ENCODE measurements around the gene ATXN7L1. TPM values are rescaled to one million over a fixed set of nuclear protein-coding genes. Genes with fewer than 3 reads are reported as not detected.

ATXN7L1 gene
- total RNA-seq, 2 experiments from 2014 or later: 11.2 to 16.9 TPM

DNA sequence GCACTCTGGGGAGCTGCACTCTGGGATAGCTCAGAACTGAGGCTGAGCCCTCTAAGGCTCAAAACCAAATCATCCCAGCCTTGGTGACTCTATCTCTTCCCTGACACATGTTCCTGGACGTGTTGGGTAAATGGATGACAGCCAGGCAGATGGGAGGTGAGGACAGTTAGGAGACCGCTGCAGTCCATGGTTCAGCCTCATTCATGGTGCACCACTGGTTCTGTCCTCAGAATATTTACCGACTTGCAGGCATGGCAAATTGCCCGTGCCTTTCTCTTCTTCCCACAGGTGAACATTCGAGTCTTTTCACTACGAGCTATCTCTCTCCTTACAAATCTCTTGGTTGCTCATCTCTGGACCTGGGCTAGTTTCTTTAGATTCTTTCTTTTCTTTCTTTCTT is 214.8 kb downstream of the ATXN7L1 start:
- ATAC-seq (no peak), DNase-seq (no peak)
- Mint-ChIP-seq H3K4me3 (no peak overlapping the region), H3K9me3 (ENCODE audit: low read depth) (no peaks in the 10 kb centered on the region), H3K36me3 (ENCODE audit: low read depth) (peaks cover 34% of the 10 kb centered on the region), H3K27ac (no peak overlapping the region), H3K27me3 (no peaks in the 10 kb centered on the region), H3K4me1 (peaks cover 7% of the 10 kb centered on the region)
- ChIA-PET POLR2A (no interaction called here), CTCF (interaction anchor here (2.5 to 3.0 kb wide), 2 partner anchors 9 to 381 kb away, joined by 8 to 11 read pairs; no protein-coding TSS in a partner anchor)
- intact Hi-C loops (cut with DNase I, micrococcal nuclease): no loop called here

DNA sequence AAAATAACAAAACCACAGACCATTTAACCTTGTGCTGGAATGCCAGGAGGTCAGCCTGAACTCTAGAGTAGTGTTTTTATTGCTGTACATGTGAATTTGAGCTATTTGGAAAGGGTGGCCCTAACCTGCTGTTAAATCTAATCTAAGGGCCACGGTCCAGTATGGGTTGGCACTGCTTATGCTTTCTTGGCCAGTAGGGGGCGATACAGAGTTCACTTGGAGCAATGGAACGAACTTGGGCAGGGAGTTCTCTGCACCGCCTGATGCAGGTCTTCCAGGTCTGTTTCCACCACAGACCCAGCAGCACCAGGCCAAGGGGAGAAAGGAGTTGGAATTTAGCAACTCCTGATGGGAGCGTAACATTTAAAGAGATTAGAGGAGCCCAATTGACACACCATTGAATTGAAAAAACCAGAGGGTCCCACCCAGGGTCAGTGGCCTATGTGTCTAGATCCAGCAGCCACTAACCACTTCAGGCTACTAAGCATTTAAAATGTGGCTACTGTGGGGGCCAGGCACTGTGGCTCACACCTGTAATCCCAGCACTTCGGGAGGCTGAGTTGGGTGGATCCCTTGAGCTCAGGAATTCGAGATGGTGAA is 219.4 kb downstream of the ATXN7L1 start:
- no peak overlapping the region for H3K27ac Mint-ChIP-seq
- no peaks in the 10 kb centered on the region for H3K9me3 Mint-ChIP-seq (ENCODE audit: low read depth)
- ChIA-PET POLR2A (interaction anchor here (0.5 kb wide), 1 partner anchor 153 kb away, joined by 3 read pairs; no protein-coding TSS in a partner anchor), CTCF (interaction anchor here (0.6 to 3.1 kb wide), 47 partner anchors 9 to 511 kb away, joined by 3 to 20 read pairs (median 4); no protein-coding TSS in a partner anchor)
- H3K4me1 Mint-ChIP-seq: peaks cover 2% of the 10 kb centered on the region
- H3K27me3 Mint-ChIP-seq: no peaks in the 10 kb centered on the region
- peaks cover 19% of the 10 kb centered on the region for H3K36me3 Mint-ChIP-seq (ENCODE audit: low read depth)
- peak; percentile 83 for ATAC-seq
- intact Hi-C loops (cut with DNase I, micrococcal nuclease): loop anchor here (1.0 kb wide), 2 partner anchors 352 to 385 kb away; no protein-coding TSS in a partner anchor
- H3K4me3 Mint-ChIP-seq: no peak overlapping the region
- peak; percentile 84 for DNase-seq

DNA sequence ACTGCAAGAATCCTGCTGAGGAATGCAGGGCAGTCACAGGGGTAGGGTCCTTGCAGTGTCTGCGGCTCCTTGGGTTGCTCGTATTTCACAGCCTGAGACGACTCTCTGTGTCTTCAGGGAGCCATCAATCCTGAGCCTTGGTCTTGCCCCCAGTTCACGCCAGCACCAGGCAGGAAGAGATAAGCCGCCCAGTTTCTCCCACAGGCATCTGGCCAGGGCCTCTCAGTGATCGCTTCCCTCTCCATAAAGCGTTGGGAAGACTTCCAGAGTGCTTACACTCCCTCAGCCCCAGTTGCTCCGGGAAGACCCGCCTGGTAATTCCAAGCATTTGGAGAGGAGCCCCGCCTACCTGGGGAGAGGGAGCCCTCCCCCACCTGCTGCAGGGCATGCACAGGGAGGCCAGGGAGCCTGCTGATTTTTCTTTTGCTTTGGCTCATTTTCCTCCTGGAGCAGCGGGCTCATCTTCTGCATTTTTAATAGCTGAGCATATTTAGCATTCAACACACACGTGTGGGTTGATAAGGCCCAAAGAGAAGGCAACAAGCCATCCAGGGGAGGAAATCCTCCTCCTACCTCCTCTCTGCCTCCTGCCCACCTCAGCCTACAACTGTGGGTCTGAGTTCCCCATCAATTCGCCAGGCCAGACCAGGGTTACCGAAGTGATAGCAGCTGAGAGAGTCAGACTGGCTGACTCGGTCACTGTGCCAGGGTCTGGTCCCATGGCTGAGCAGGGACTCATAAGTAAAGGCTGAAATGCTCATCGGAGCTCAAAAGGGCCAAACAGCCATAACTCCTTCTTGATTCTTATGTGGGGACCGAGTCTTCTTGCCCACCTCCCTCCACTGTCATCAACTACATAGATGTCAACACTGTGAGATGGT is 220.7 kb downstream of the ATXN7L1 start:
- CTCF ChIA-PET: interaction anchor here (0.6 to 6.0 kb wide), 15 partner anchors 14 to 388 kb away, joined by 3 to 47 read pairs (median 4); no protein-coding TSS in a partner anchor
- no peak overlapping the region for H3K4me3 Mint-ChIP-seq

DNA sequence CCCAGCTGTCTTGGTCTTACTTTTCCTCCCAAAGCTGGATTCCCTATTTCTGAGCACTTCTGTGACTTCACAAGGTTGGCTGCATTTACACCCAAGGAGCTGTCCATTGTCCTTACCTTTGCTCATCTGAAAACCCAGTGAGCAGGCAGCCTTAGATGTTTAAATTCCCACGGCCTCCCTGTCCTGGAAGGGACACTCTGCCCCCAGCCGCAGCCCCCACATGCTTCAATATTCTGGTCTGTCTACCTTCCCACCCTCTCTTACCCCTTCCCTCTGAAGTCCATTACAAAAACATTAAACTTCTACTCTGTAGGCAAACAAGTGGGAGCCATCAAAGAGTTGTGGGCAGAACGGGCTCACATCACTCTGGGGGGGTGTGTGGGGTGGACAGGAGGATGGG is 221.3 kb downstream of the ATXN7L1 start:
- peaks cover 11% of the 10 kb centered on the region for H3K36me3 Mint-ChIP-seq (ENCODE audit: low read depth)
- H3K9me3 Mint-ChIP-seq (ENCODE audit: low read depth): no peaks in the 10 kb centered on the region
- no peak overlapping the region for H3K27ac Mint-ChIP-seq
- H3K4me1 Mint-ChIP-seq: peaks cover 6% of the 10 kb centered on the region
- ChIA-PET POLR2A (interaction anchor here (0.6 kb wide), 1 partner anchor 311 kb away, joined by 3 read pairs; no protein-coding TSS in a partner anchor), CTCF (interaction anchor here (0.6 to 6.0 kb wide), 8 partner anchors 18 to 499 kb away, joined by 3 to 47 read pairs (median 3); no protein-coding TSS in a partner anchor)
- H3K4me3 Mint-ChIP-seq: no peak overlapping the region
- no peak for ATAC-seq
- H3K27me3 Mint-ChIP-seq: no peaks in the 10 kb centered on the region
- intact Hi-C loops (cut with DNase I, micrococcal nuclease): no loop called here
- no peak for DNase-seq

More for the DNA sequence above, 220.7 kb downstream of the ATXN7L1 start:
- H3K9me3 Mint-ChIP-seq (ENCODE audit: low read depth): no peaks in the 10 kb centered on the region
- H3K27ac Mint-ChIP-seq: no peak overlapping the region
- H3K4me1 Mint-ChIP-seq: peaks cover 2% of the 10 kb centered on the region
- intact Hi-C loops (cut with DNase I, micrococcal nuclease): no loop called here
- peaks cover 14% of the 10 kb centered on the region for H3K36me3 Mint-ChIP-seq (ENCODE audit: low read depth)
- POLR2A ChIA-PET: interaction anchor here (0.6 kb wide), 1 partner anchor 310 kb away, joined by 3 read pairs; no protein-coding TSS in a partner anchor
- no peak for ATAC-seq
- no peaks in the 10 kb centered on the region for H3K27me3 Mint-ChIP-seq
- DNase-seq: no peak

DNA sequence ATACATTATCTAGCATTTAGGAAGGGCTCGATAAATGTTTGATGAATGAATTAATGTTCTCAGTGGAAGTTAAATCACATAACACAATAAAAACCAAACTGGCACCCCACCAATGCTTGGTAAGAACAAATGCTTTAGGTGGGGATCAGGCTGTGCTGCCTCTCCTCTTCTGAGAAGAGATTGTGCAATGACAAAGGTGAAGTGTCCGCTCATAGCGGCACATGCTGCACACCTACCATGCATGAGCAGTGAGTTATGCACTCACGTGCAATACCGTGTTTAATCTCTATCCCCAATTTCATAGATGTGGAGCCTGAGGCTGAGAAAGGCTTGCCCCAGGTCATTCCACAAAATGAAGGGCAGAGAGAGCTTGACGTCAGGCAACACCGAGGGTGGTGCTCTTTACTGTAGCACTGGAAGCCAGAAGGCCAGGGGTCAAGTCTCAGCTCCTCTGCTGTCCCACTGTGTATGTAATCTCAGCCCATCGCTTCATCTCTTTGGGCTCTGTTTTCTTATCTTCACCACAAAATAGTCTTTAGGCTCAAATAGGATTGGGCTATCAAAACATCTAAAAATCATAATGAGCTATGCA is 222.2 kb downstream of the ATXN7L1 start:
- Mint-ChIP-seq H3K36me3 (ENCODE audit: low read depth) (peaks cover 6% of the 10 kb centered on the region), H3K4me1 (peaks cover 8% of the 10 kb centered on the region), H3K27me3 (no peaks in the 10 kb centered on the region), H3K27ac (no peak overlapping the region), H3K9me3 (ENCODE audit: low read depth) (no peaks in the 10 kb centered on the region), H3K4me3 (no peak overlapping the region)
- intact Hi-C loops (cut with DNase I, micrococcal nuclease): loop anchor here (5.0 kb wide), 3 partner anchors 103 to 498 kb away; partner anchors contain the start of gene ATXN7L1 (in 1 of the 2)
- CTCF ChIA-PET: interaction anchor here (0.6 to 6.0 kb wide), 9 partner anchors 19 to 500 kb away, joined by 3 to 47 read pairs (median 4); no protein-coding TSS in a partner anchor
- DNase-seq (no peak), ATAC-seq (no peak)
- POLR2A ChIA-PET: interaction anchor here (0.6 kb wide), 1 partner anchor 380 kb away, joined by 3 read pairs; no protein-coding TSS in a partner anchor

DNA sequence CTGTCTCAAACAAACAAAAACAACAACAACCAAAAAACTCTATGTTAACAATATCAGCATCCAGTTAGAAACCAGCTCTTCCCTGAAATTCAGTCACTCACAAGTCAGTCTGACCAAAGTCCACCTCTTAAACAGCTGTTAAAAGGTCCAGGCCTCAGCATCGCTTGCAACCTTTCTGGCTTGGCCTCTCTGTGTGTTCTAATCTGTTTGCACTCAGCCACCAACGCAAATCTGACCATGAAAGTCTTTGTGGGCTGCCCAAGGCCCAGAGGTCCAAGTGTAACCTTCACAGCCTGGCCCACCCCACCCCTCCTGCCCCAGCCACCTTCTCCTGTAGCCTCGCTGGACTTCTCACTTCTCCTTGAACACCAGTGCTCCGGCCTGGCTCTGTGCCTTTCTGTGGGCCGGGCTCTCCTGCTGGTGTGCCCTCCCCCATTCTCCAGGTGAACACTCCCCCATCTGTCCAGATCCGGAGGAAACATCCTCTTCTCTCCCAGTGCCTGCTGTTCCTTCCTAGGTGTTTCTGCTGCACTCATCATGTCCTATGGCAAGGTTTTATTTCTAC is 222.9 kb downstream of the ATXN7L1 start:
- Mint-ChIP-seq H3K9me3 (ENCODE audit: low read depth) (no peaks in the 10 kb centered on the region), H3K27me3 (no peaks in the 10 kb centered on the region), H3K4me1 (peaks cover 13% of the 10 kb centered on the region), H3K4me3 (no peak overlapping the region), H3K27ac (no peak overlapping the region), H3K36me3 (ENCODE audit: low read depth) (peaks cover 6% of the 10 kb centered on the region)
- intact Hi-C loops (cut with DNase I, micrococcal nuclease): loop anchor here (2.0 to 5.0 kb wide), 4 partner anchors 104 to 499 kb away; partner anchors contain the start of gene ATXN7L1 (in 1 of the 2)
- DNase-seq (no peak), ATAC-seq (no peak)
- CTCF ChIA-PET: interaction anchor here (1.0 to 6.0 kb wide), 15 partner anchors 9 to 500 kb away, joined by 3 to 47 read pairs (median 4); no protein-coding TSS in a partner anchor
- POLR2A ChIA-PET: no interaction called here

DNA sequence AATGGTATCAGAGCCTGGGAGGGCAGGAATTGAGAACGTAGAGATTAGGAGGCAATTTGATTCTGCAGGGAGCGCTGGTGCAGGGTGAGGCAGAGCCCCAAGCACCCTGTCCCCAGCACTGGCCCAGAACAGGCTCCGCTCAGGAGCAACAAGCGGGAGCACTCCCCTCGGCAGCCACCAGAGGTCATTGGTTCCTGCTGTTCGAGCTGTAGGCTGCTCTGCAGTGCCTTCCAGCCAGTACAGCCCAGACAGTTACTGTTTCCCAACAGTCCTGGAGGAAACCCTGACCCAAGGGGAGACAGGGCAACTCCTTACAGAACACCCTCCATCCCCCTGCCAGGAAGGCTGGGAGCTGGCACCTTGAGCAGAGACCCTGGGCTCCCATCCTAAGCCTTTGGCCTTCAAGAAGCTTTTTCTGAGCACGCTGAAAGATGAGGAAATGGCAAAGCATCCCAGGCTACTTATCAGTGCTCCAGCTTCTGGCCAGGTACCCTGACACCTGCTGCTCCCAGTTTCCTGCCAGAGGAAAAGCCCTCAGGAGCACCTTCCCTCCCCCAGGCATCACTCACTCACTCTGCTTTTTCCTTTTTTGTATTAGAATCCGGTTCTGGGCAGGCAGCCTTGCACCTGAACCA is 223.9 kb downstream of the ATXN7L1 start:
- H3K9me3 Mint-ChIP-seq (ENCODE audit: low read depth): no peaks in the 10 kb centered on the region
- peaks cover 11% of the 10 kb centered on the region for H3K36me3 Mint-ChIP-seq (ENCODE audit: low read depth)
- DNase-seq: peak; percentile 86
- peak; percentile 90 for ATAC-seq
- H3K27me3 Mint-ChIP-seq: no peaks in the 10 kb centered on the region
- no peak overlapping the region for H3K4me3 Mint-ChIP-seq
- peaks cover 14% of the 10 kb centered on the region for H3K4me1 Mint-ChIP-seq
- ChIA-PET POLR2A (no interaction called here), CTCF (interaction anchor here (0.6 to 6.0 kb wide), 25 partner anchors 10 to 398 kb away, joined by 3 to 47 read pairs (median 4); no protein-coding TSS in a partner anchor)
- intact Hi-C loops (cut with DNase I, micrococcal nuclease): loop anchor here (1.0 to 5.0 kb wide), 6 partner anchors 105 to 500 kb away; partner anchors contain the start of gene ATXN7L1 (in 1 of the 2)
- no peak overlapping the region for H3K27ac Mint-ChIP-seq

DNA sequence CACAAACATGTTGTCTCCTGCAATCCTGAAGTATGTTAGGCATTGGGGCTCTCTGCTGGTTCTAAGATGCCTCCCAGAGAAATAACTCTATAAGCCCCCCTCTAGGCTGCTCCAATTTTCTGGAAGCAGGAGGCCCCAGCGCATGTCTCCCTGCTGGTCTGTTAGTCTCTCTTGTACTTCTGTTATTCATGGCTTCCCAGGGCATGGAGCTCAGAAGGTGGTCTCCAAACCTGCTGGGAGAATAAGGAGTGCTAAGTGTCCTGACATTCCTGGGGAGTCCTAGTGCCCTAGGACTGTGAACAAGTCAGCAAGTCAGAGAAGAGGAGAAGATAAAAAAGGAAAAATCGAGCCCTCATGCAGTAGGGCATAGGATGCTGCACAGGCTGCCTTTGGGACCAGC is 224.6 kb downstream of the ATXN7L1 start:
- POLR2A ChIA-PET: no interaction called here
- no peak for ATAC-seq

DNA sequence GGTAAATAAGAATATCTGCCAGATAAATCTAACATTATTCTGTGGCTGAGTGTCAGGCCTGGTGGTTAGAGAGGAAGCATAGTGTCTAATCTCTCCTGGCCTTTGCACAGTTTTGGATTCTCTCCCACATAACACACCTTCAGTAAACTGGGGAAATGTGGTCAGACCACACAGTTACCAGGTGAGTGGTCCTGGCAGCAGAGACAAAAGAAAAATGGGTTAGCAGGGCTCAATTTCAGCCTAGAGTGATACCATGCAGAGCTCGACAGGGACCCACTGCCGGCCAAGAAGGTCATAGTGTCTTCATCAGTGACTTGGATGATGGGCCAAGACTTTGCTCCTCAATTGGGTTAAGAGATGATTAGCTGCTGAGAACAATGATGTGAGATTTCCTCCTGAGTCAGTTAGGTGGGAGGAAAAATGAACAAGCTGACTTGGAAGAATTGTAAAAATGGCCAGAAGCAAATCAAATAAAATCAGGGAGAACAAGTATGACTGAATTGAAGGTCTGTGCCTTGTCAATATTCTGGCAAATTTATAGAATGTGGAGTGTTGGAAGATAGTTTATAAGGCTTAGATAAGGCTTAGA is 225.9 kb downstream of the ATXN7L1 start:
- POLR2A ChIA-PET: no interaction called here
- H3K36me3 Mint-ChIP-seq (ENCODE audit: low read depth): peaks cover 11% of the 10 kb centered on the region
- H3K27me3 Mint-ChIP-seq: no peaks in the 10 kb centered on the region
- H3K27ac Mint-ChIP-seq: no peak overlapping the region
- CTCF ChIA-PET: interaction anchor here (0.6 to 6.0 kb wide), 4 partner anchors 42 to 392 kb away, joined by 3 to 47 read pairs (median 4); no protein-coding TSS in a partner anchor
- H3K4me3 Mint-ChIP-seq: no peak overlapping the region
- no peak for DNase-seq
- intact Hi-C loops (cut with DNase I, micrococcal nuclease): loop anchor here (5.0 kb wide), 3 partner anchors 107 to 502 kb away; partner anchors contain the start of gene ATXN7L1 (in 1 of the 2)
- ATAC-seq: no peak
- peaks cover 12% of the 10 kb centered on the region for H3K4me1 Mint-ChIP-seq
- H3K9me3 Mint-ChIP-seq (ENCODE audit: low read depth): no peaks in the 10 kb centered on the region

More for the DNA sequence above, 224.6 kb downstream of the ATXN7L1 start:
- DNase-seq: no peak
- H3K4me3 Mint-ChIP-seq: no peak overlapping the region
- H3K27me3 Mint-ChIP-seq: no peaks in the 10 kb centered on the region
- intact Hi-C loops (cut with DNase I, micrococcal nuclease): loop anchor here (1.0 to 5.0 kb wide), 6 partner anchors 106 to 501 kb away; partner anchors contain the start of gene ATXN7L1 (in 1 of the 2)
- peaks cover 12% of the 10 kb centered on the region for H3K4me1 Mint-ChIP-seq
- CTCF ChIA-PET: interaction anchor here (0.6 to 6.0 kb wide), 11 partner anchors 13 to 399 kb away, joined by 3 to 47 read pairs (median 5); no protein-coding TSS in a partner anchor
- H3K27ac Mint-ChIP-seq: no peak overlapping the region
- no peaks in the 10 kb centered on the region for H3K9me3 Mint-ChIP-seq (ENCODE audit: low read depth)
- peaks cover 11% of the 10 kb centered on the region for H3K36me3 Mint-ChIP-seq (ENCODE audit: low read depth)

Data from activated CD4-positive, alpha-beta T cell treated with anti-CD3 and anti-CD28 coated beads for 36 hours (primary cell).